ENCODE results near the gene CDH4.

GRCh38 chr20:61967300-61967699 lies 715.2 kb downstream of the CDH4 start:
- no peak for TF ChIP-seq POLR2AphosphoS5 (IDR thresholded peaks at IDR 0.05; ENCODE audit: low read depth, low read length)
- TF ChIP-seq REST (IDR thresholded peaks at IDR 0.05; ENCODE audit: insufficient read depth in 1 of 2, low read depth in 2 of 2, low read length in 2 of 2), result no peak
- TF ChIP-seq TAF1 (IDR thresholded peaks at IDR 0.05; ENCODE audit: borderline replicate concordance, insufficient read depth, low read length), result no peak

Measured in PFSK-1 (cell line).